PC-3 (cell line): Measurements from ENCODE around the gene YJEFN3.

Experiments
- EZH2 ChIP-seq: fragments of 300-600 bp; sonication (generic); IDR thresholded peaks from one replicate; pipeline ENCODE4 v1.6.1; 2017; ENCODE audit warnings: antibody characterized with exemption, mild to moderate bottlenecking, low read length; ENCODE audit not compliant: unreplicated experiment
- TF ChIP-seq, protein P1 (sequence below): fragments of 300-600 bp; sonication (generic); conservative IDR thresholded peaks from 2 replicates; pipeline ENCODE4 v1.5.1; 2017; ENCODE audit warnings: antibody characterized with exemption, low read depth, mild to moderate bottlenecking, low read length

DNA sequence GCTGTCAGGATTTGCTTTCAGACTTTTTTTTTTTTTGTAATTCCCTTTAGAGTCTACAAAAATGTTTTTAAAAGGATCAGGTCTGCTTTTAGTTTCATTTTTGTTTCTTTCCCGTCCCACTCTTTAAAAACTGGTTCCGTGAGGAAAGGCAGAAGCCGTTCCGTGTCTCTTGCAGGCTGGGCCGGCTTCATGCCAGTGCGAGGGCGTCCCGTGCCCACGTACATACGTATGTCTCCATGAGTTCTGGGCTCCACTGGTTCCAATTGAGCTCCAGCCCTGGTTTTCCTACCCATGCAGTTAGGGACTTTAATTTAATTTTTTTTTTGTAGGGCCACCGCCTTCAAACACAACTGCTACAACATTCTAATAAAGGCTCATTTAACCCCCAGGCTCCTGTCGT lies 22.1 kb upstream of the YJEFN3 start:
- TF ChIP-seq EZH2 = no peak
- TF ChIP-seq, protein P1, sequence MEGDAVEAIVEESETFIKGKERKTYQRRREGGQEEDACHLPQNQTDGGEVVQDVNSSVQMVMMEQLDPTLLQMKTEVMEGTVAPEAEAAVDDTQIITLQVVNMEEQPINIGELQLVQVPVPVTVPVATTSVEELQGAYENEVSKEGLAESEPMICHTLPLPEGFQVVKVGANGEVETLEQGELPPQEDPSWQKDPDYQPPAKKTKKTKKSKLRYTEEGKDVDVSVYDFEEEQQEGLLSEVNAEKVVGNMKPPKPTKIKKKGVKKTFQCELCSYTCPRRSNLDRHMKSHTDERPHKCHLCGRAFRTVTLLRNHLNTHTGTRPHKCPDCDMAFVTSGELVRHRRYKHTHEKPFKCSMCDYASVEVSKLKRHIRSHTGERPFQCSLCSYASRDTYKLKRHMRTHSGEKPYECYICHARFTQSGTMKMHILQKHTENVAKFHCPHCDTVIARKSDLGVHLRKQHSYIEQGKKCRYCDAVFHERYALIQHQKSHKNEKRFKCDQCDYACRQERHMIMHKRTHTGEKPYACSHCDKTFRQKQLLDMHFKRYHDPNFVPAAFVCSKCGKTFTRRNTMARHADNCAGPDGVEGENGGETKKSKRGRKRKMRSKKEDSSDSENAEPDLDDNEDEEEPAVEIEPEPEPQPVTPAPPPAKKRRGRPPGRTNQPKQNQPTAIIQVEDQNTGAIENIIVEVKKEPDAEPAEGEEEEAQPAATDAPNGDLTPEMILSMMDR = no peak
